ENCODE results near the gene EYA4. TPM values are rescaled to one million over a fixed set of nuclear protein-coding genes. Genes with fewer than 3 reads are reported as not detected.

The EYA4 gene
- total and polyA plus RNA-seq, 2 donors (not counting 1 experiment from before 2014, with no cell fraction given): 4.6 to 38.0 TPM

DNA sequence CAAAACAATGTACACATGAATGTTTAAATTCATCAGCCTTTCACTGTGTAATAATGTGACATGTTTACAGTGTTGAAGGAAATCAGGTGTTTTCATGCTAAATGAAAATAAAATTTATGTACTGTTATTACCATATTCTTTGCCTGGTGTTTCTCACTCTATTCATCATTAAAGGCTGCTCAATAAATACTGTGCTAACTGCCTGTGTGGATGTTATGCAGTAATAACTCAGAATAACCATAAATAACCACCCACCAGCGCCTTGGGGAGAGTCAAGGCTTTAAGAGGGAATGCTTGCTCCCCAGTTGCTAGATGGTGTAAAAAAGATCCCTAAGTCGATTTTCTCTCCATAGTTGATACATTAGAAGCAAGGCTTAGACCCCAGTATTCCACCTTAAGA lies 299.9 kb downstream of the EYA4 start:
- Histone ChIP-seq H2AFZ (ENCODE audit: low read length) (no peak overlapping the region), H3K27me3 (ENCODE audit: control insufficient read depth, insufficient read depth, low read length) (no peaks in the 10 kb centered on the region), H3K79me2 (ENCODE audit: control insufficient read depth, insufficient read depth, low read length) (no peaks in the 10 kb centered on the region), H3K4me1 (ENCODE audit: control insufficient read depth, extremely low read depth, insufficient read depth, low read length) (no peaks in the 10 kb centered on the region), H4K20me1 (ENCODE audit: control insufficient read depth, extremely low read depth, insufficient read depth, low read length) (no peaks in the 10 kb centered on the region), H3K4me3 (replicated peaks in 1 of 4; ENCODE audit: control extremely low read depth in 1 of 4, insufficient read depth in 1 of 4, low read depth in 3 of 4, low read length in 4 of 4) (no peak overlapping the region), H3K9ac (ENCODE audit: insufficient read depth, low read length) (no peak overlapping the region), H3K4me2 (ENCODE audit: extremely low read depth, insufficient read depth, low read length) (no peak overlapping the region), H3K36me3 (ENCODE audit: control insufficient read depth, insufficient read depth, low read length) (no peaks in the 10 kb centered on the region), H3K9me3 (ENCODE audit: control insufficient read depth, insufficient read depth, low read depth, low read length) (no peaks in the 10 kb centered on the region), H3K27ac (ENCODE audit: insufficient read depth, low read length) (no peak overlapping the region)
- no peak for DNase-seq (ENCODE audit: low read depth in 2 of 2)
- TF ChIP-seq CTCF (conservative IDR thresholded peaks at IDR 0.05 in 1 of 2, IDR thresholded peaks at IDR 0.05 in 1 of 2; ENCODE audit: low read depth in 1 of 2, low read length in 2 of 2) (no peak), EZH2 (IDR thresholded peaks at IDR 0.05; ENCODE audit: low read length, missing control alignments) (no peak)

GRCh38 chr6:133542056-133542821 lies 301.1 kb downstream of the EYA4 start:
- Histone ChIP-seq H3K4me1 (ENCODE audit: control insufficient read depth, extremely low read depth, insufficient read depth, low read length) (no peaks in the 10 kb centered on the region), H3K4me2 (ENCODE audit: extremely low read depth, insufficient read depth, low read length) (no peak overlapping the region), H2AFZ (ENCODE audit: low read length) (no peak overlapping the region), H3K27ac (ENCODE audit: insufficient read depth, low read length) (no peak overlapping the region), H3K9ac (ENCODE audit: insufficient read depth, low read length) (no peak overlapping the region), H4K20me1 (ENCODE audit: control insufficient read depth, extremely low read depth, insufficient read depth, low read length) (no peaks in the 10 kb centered on the region), H3K79me2 (ENCODE audit: control insufficient read depth, insufficient read depth, low read length) (no peaks in the 10 kb centered on the region), H3K27me3 (ENCODE audit: control insufficient read depth, insufficient read depth, low read length) (no peaks in the 10 kb centered on the region), H3K36me3 (ENCODE audit: control insufficient read depth, insufficient read depth, low read length) (no peaks in the 10 kb centered on the region), H3K9me3 (ENCODE audit: control insufficient read depth, insufficient read depth, low read depth, low read length) (no peaks in the 10 kb centered on the region), H3K4me3 (replicated peaks in 1 of 4; ENCODE audit: control extremely low read depth in 1 of 4, insufficient read depth in 1 of 4, low read depth in 3 of 4, low read length in 4 of 4) (no peak overlapping the region)
- DNase-seq (ENCODE audit: low read depth in 2 of 2): peak in 1 of 2 donors; percentile 25
- TF ChIP-seq CTCF (conservative IDR thresholded peaks at IDR 0.05 in 1 of 2, IDR thresholded peaks at IDR 0.05 in 1 of 2; ENCODE audit: low read depth in 1 of 2, low read length in 2 of 2) (no peak), EZH2 (IDR thresholded peaks at IDR 0.05; ENCODE audit: low read length, missing control alignments) (no peak)

- H3K9me3 ChIP-seq (ENCODE audit: control insufficient read depth, insufficient read depth, low read depth, low read length): no peaks in the 10 kb centered on the region
- no peak overlapping the region for H3K27ac ChIP-seq (ENCODE audit: insufficient read depth, low read length)
- H3K9ac ChIP-seq (ENCODE audit: insufficient read depth, low read length): no peak overlapping the region
- no peaks in the 10 kb centered on the region for H3K36me3 ChIP-seq (ENCODE audit: control insufficient read depth, insufficient read depth, low read length)
- H3K79me2 ChIP-seq (ENCODE audit: control insufficient read depth, insufficient read depth, low read length): no peaks in the 10 kb centered on the region
- H3K4me1 ChIP-seq (ENCODE audit: control insufficient read depth, extremely low read depth, insufficient read depth, low read length): no peaks in the 10 kb centered on the region
- no peaks in the 10 kb centered on the region for H3K27me3 ChIP-seq (ENCODE audit: control insufficient read depth, insufficient read depth, low read length)
- H3K4me3 ChIP-seq (replicated peaks in 1 of 4; ENCODE audit: control extremely low read depth in 1 of 4, insufficient read depth in 1 of 4, low read depth in 3 of 4, low read length in 4 of 4): no peak overlapping the region
- DNase-seq (ENCODE audit: low read depth in 2 of 2): no peak
- TF ChIP-seq CTCF (conservative IDR thresholded peaks at IDR 0.05 in 1 of 2, IDR thresholded peaks at IDR 0.05 in 1 of 2; ENCODE audit: low read depth in 1 of 2, low read length in 2 of 2): no peak
- TF ChIP-seq EZH2 (IDR thresholded peaks at IDR 0.05; ENCODE audit: low read length, missing control alignments): no peak
- H2AFZ ChIP-seq (ENCODE audit: low read length): no peak overlapping the region
- no peaks in the 10 kb centered on the region for H4K20me1 ChIP-seq (ENCODE audit: control insufficient read depth, extremely low read depth, insufficient read depth, low read length)
- no peak overlapping the region for H3K4me2 ChIP-seq (ENCODE audit: extremely low read depth, insufficient read depth, low read length)
Observed at GRCh38 chr6:133544419-133544818, 303.3 kb downstream of the EYA4 start.
